Keratinocyte (primary cell): ENCODE results near the gene IRF1. TPM values are rescaled to one million over a fixed set of nuclear protein-coding genes. Genes with fewer than 3 reads are reported as not detected.

Source experiments
- DNase-seq: peaks from one replicate; pipeline ENCODE4 v3.0.0-alpha.2; 2011; ENCODE audit warnings: low read depth, missing footprints, low spot score
- FAIRE-seq: peaks from 2 replicates; lab custom pipeline; 2011; peaks lifted over from hg19 to GRCh38; lab: Jason Lieb, UNC
- H2AFZ ChIP-seq: 2 replicates; pipeline ENCODE4 v1.6.0; 2012; ENCODE audit warnings: low read length, control low read depth, inconsistent platforms; ENCODE audit not compliant: control insufficient read depth
- H3K27ac ChIP-seq: 2 replicates; pipeline ENCODE4 v1.5.1; 2011; ENCODE audit warnings: low read length; ENCODE audit not compliant: control insufficient read depth, insufficient read depth
- H3K27me3 ChIP-seq: 3 replicates; pipeline ENCODE4 v1.6.0; 2011; ENCODE audit warnings: low read length; ENCODE audit not compliant: control insufficient read depth, insufficient read depth; ENCODE audit errors: extremely low read depth
- H3K36me3 ChIP-seq, 2 experiments: 2 replicates in 1 of 2; 3 replicates in 1 of 2; pipeline ENCODE4 v1.5.1; 2011; ENCODE audit warnings: low read length in 2 of 2, mild to moderate bottlenecking in 1 of 2; ENCODE audit not compliant: control insufficient read depth in 2 of 2, insufficient read depth in 2 of 2; ENCODE audit errors: extremely low read depth in 1 of 2
- H3K4me1 ChIP-seq: 3 replicates; pipeline ENCODE4 v1.5.1; 2011; ENCODE audit warnings: low read length; ENCODE audit not compliant: control insufficient read depth, insufficient read depth; ENCODE audit errors: extremely low read depth
- H3K4me2 ChIP-seq: 3 replicates; pipeline ENCODE4 v1.6.0; 2011; ENCODE audit warnings: low read depth, low read length; ENCODE audit not compliant: control insufficient read depth, insufficient read depth; ENCODE audit errors: extremely low read depth
- H3K4me3 ChIP-seq, 3 experiments: fragments of 200-600 bp in 1 of 3; sonication (generic) in 1 of 3; 2 replicates in 2 of 3; 3 replicates in 1 of 3; pipeline ENCODE4 v1.5.1; 2011 to 2016; ENCODE audit warnings: low read length in 3 of 3, mild to moderate bottlenecking in 3 of 3, control low read depth in 2 of 3, inconsistent platforms in 1 of 3, low read depth in 1 of 3, mixed read lengths in 1 of 3, mixed run types in 1 of 3, moderate library complexity in 1 of 3; ENCODE audit not compliant: control insufficient read depth in 2 of 3, insufficient read depth in 2 of 3; ENCODE audit errors: extremely low read depth in 1 of 3
- H3K79me2 ChIP-seq: 2 replicates; pipeline ENCODE4 v1.6.0; 2012; ENCODE audit warnings: low read length; ENCODE audit not compliant: control insufficient read depth, insufficient read depth
- H3K9ac ChIP-seq: 3 replicates; pipeline ENCODE4 v1.6.0; 2011; ENCODE audit warnings: low read length; ENCODE audit not compliant: control insufficient read depth, insufficient read depth; ENCODE audit errors: extremely low read depth
- H3K9me1 ChIP-seq: 3 replicates; pipeline ENCODE4 v1.6.0; 2011; ENCODE audit warnings: low read length; ENCODE audit not compliant: control insufficient read depth, insufficient read depth; ENCODE audit errors: extremely low read depth
- H3K9me3 ChIP-seq: 2 replicates; pipeline ENCODE4 v1.5.1; 2012; ENCODE audit warnings: low read depth, low read length; ENCODE audit not compliant: control insufficient read depth
- H4K20me1 ChIP-seq: 3 replicates; pipeline ENCODE4 v1.6.0; 2011; ENCODE audit warnings: low read length; ENCODE audit not compliant: control insufficient read depth, insufficient read depth; ENCODE audit errors: extremely low read depth
- EZH2 ChIP-seq: IDR thresholded peaks from one replicate; pipeline ENCODE4 v1.6.1; 2012; ENCODE audit warnings: inconsistent platforms, mild to moderate bottlenecking, low read length, moderate library complexity
- dilution Hi-C: fragments of 300-500 bp; cut with MboI; formaldehyde crosslinking; loops from one replicate; pipeline ENCODE4 v1.7.0; 2020; ENCODE audit warnings: low sequenced_read_pairs; ENCODE audit not compliant: extremely low pct_ligation_motif_present
- polyA plus RNA-seq, 5 experiments: library from polyadenylated mRNA; depleted of rRNA in 3 of 5; stranded (reverse) in 3 of 5; stranded (forward) in 1 of 5; unstranded in 1 of 5; fragments of >200 nt; gene quantifications; 1 replicate in 1 of 5; 2 replicates in 3 of 5; 3 replicates in 1 of 5; pipeline versions ENCODE4 v1.2.1 to v1.2.3, GENCODE V29; 2011 to 2012; ENCODE audit warnings: missing spikeins in 2 of 5, low read depth in 1 of 5, low replicate concordance in 1 of 5
- TF ChIP-seq, protein P1 (sequence below), 3 experiments: IDR thresholded peaks in 1 of 3; conservative IDR thresholded peaks in 1 of 3; optimal IDR thresholded peaks in 1 of 3; 2 replicates in 2 of 3; 3 replicates in 1 of 3; pipeline versions ENCODE3 to v1.5.1; 2011; ENCODE audit warnings: low read length in 3 of 3, mild to moderate bottlenecking in 3 of 3, moderate library complexity in 2 of 3, control low read depth in 1 of 3, inconsistent platforms in 1 of 3; ENCODE audit not compliant: insufficient read depth in 2 of 3; ENCODE audit errors: extremely low read depth in 1 of 3

The IRF1 gene
- polyA plus RNA-seq, 1 donor (not counting 4 experiments of a cell fraction or from before 2014, with no cell fraction given), result 6.2 TPM

DNA sequence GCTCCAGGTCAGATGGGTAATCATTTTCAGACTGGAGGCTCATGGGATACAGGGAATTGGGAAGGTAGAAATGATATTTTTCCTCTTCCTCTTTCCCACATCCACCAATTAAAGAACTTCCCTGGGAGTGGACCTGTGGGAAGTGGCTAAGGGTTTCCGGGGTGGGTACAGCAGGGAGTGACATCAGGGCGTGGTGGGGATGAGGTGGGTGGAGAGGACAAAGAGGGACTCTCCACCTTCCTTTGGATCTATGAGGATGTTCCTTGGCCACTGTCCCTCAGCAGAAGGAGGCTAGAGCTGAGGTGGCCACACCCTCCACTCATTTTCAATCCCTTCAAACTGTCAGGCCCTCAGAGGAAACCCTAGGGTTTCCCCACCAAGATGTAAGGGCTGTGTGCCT is 54.7 kb downstream of the IRF1 start:
- no peaks in the 10 kb centered on the region for H3K79me2 ChIP-seq
- peaks cover 20% of the 10 kb centered on the region for H3K4me1 ChIP-seq
- H3K36me3 ChIP-seq, result no peaks in the 10 kb centered on the region
- H3K9me1 ChIP-seq, result no peaks in the 10 kb centered on the region
- no peak overlapping the region for H2AFZ ChIP-seq
- no peak overlapping the region for H3K9ac ChIP-seq
- no peak for FAIRE-seq
- H3K4me3 ChIP-seq, result no peak overlapping the region
- TF ChIP-seq, protein P1, sequence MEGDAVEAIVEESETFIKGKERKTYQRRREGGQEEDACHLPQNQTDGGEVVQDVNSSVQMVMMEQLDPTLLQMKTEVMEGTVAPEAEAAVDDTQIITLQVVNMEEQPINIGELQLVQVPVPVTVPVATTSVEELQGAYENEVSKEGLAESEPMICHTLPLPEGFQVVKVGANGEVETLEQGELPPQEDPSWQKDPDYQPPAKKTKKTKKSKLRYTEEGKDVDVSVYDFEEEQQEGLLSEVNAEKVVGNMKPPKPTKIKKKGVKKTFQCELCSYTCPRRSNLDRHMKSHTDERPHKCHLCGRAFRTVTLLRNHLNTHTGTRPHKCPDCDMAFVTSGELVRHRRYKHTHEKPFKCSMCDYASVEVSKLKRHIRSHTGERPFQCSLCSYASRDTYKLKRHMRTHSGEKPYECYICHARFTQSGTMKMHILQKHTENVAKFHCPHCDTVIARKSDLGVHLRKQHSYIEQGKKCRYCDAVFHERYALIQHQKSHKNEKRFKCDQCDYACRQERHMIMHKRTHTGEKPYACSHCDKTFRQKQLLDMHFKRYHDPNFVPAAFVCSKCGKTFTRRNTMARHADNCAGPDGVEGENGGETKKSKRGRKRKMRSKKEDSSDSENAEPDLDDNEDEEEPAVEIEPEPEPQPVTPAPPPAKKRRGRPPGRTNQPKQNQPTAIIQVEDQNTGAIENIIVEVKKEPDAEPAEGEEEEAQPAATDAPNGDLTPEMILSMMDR (optimal IDR thresholded peaks at IDR 0.05 in 1 of 3, IDR thresholded peaks at IDR 0.05 in 1 of 3, conservative IDR thresholded peaks at IDR 0.05 in 1 of 3; ENCODE audit: extremely low read depth in 1 of 3, insufficient read depth in 2 of 3, low read length in 3 of 3), result no peak
- TF ChIP-seq EZH2, result no peak
- H4K20me1 ChIP-seq, result no peaks in the 10 kb centered on the region
- no peak for DNase-seq
- H3K4me2 ChIP-seq, result no peak overlapping the region
- H3K27me3 ChIP-seq, result no peaks in the 10 kb centered on the region
- dilution Hi-C loops, result no loop called here
- H3K27ac ChIP-seq, result no peak overlapping the region
- no peaks in the 10 kb centered on the region for H3K9me3 ChIP-seq

GRCh38 chr5:132435447-132435846 is 55.1 kb downstream of the IRF1 start:
- TF ChIP-seq, protein P1 (optimal IDR thresholded peaks at IDR 0.05 in 1 of 3, IDR thresholded peaks at IDR 0.05 in 1 of 3, conservative IDR thresholded peaks at IDR 0.05 in 1 of 3; ENCODE audit: extremely low read depth in 1 of 3, insufficient read depth in 2 of 3, low read length in 3 of 3), result no peak
- no peak for TF ChIP-seq EZH2
- H3K9me3 ChIP-seq, result no peaks in the 10 kb centered on the region
- no peak overlapping the region for H3K9ac ChIP-seq
- no peak overlapping the region for H3K27ac ChIP-seq
- no peaks in the 10 kb centered on the region for H3K79me2 ChIP-seq
- H3K27me3 ChIP-seq, result no peaks in the 10 kb centered on the region
- no peak for DNase-seq
- no peaks in the 10 kb centered on the region for H3K36me3 ChIP-seq
- H3K9me1 ChIP-seq, result no peaks in the 10 kb centered on the region
- H3K4me1 ChIP-seq, result peaks cover 20% of the 10 kb centered on the region
- no peak overlapping the region for H3K4me3 ChIP-seq
- dilution Hi-C loops, result no loop called here
- no peak for FAIRE-seq
- no peak overlapping the region for H3K4me2 ChIP-seq
- H4K20me1 ChIP-seq, result no peaks in the 10 kb centered on the region
- no peak overlapping the region for H2AFZ ChIP-seq
